Karpas-422 (cell line): Measurements from ENCODE around the gene ANKS1B. TPM values are rescaled to one million over a fixed set of nuclear protein-coding genes. Genes with fewer than 3 reads are reported as not detected.

Source experiments
- DNase-seq: peaks from one replicate; pipeline ENCODE4 v3.0.0-alpha.2; 2015
- H2AFZ ChIP-seq: fragments of 200-600 bp; sonication (generic); 2 replicates; pipeline ENCODE4 v1.6.1; 2014; ENCODE audit warnings: antibody characterized with exemption, low read length, mixed read lengths
- H3K27ac ChIP-seq: fragments of 200-600 bp; sonication (generic); 2 replicates; pipeline ENCODE4 v1.5.1; 2014; ENCODE audit warnings: mild to moderate bottlenecking, low read length, moderate library complexity
- H3K27me3 ChIP-seq: fragments of 200-600 bp; sonication (generic); 2 replicates; pipeline ENCODE4 v1.6.1; 2014; ENCODE audit warnings: low read length, mixed read lengths
- H3K36me3 ChIP-seq: fragments of 200-600 bp; sonication (generic); 2 replicates; pipeline ENCODE4 v1.6.1; 2014; ENCODE audit warnings: low read length, mixed read lengths; ENCODE audit not compliant: insufficient read depth
- H3K4me1 ChIP-seq: fragments of 200-600 bp; sonication (generic); 2 replicates; pipeline ENCODE4 v1.6.1; 2014; ENCODE audit warnings: mild to moderate bottlenecking, low read length, mixed read lengths
- H3K4me2 ChIP-seq: fragments of 200-600 bp; sonication (generic); 2 replicates; pipeline ENCODE4 v1.6.1; 2014; ENCODE audit warnings: low read length, low read depth, mild to moderate bottlenecking; ENCODE audit not compliant: poor library complexity, severe bottlenecking
- H3K4me3 ChIP-seq: fragments of 200-600 bp; sonication (generic); 2 replicates; pipeline ENCODE4 v1.5.1; 2014; ENCODE audit warnings: mild to moderate bottlenecking, antibody characterized with exemption, low read length, mixed read lengths
- H3K79me2 ChIP-seq: fragments of 200-600 bp; sonication (generic); 2 replicates; pipeline ENCODE4 v1.6.1; 2014; ENCODE audit warnings: mild to moderate bottlenecking, low read length, mixed read lengths
- H3K9ac ChIP-seq: fragments of 200-600 bp; sonication (generic); 2 replicates; pipeline ENCODE4 v1.6.0; 2014; ENCODE audit warnings: low read length
- H3K9me2 ChIP-seq: fragments of 200-600 bp; sonication (generic), shearing (Covaris generic); replicated peaks from 2 replicates; pipeline ENCODE4 v1.6.0; 2014; ENCODE audit warnings: mild to moderate bottlenecking, low read length, moderate library complexity; ENCODE audit not compliant: insufficient read depth
- H3K9me3 ChIP-seq: fragments of 300-700, 200-600 bp; sonication (generic); 2 replicates; pipeline ENCODE4 v1.6.1; 2014; ENCODE audit warnings: low read length, mixed read lengths
- H4K20me1 ChIP-seq: fragments of 200-600 bp; sonication (generic); 2 replicates; pipeline ENCODE4 v1.6.1; 2014; ENCODE audit warnings: mild to moderate bottlenecking, antibody characterized with exemption, low read length, low read depth; ENCODE audit not compliant: insufficient read depth
- total RNA-seq: library from RNA; depleted of rRNA; stranded (reverse); fragments of >200 nt; shearing (Covaris generic); gene quantifications from 2 replicates; pipeline ENCODE4 v1.2.3, GENCODE V29; 2014; ENCODE audit warnings: low replicate concordance

The ANKS1B gene
- total RNA-seq, 1 experiment from 2014 or later = 23.4 TPM

DNA sequence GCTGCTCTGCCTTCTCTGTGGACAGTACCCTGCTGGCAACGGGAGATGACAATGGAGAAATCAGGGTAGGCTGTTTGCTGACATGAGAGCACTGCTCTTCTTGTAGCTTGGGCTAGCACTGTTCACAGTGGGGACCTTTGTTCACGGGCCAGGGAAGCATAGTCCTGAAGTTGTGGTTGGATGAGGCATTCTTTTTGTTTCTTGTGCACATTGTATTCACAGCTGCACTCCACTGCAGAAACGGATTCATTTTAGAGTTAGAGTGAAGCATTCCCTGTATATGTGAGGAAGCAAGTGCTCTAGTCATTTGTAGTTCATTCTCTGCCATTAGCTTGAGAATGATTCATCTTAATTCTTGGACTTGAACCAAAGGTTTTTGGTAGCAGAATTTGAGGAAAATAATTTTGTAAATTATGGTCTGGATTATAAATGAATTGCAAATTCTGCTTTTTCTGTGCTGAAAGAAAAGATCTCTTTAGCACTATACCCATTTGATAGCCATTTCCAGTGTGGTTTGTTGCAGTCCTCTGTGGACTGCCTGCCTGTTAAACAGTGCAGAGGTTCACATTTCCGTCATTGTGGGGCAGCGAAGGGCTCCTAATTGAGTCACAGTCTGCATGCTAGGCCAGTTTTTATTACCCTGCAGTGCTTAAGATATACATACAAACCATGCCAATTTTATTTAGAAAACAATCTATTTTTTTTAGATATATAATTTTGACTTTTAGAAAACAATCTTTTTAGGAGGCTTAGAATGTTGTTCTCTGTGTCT, 1259.1 kb downstream of the ANKS1B start:
- Histone ChIP-seq H3K9me2 (no peaks in the 10 kb centered on the region), H3K4me3 (no peak overlapping the region), H4K20me1 (no peaks in the 10 kb centered on the region), H3K9ac (no peak overlapping the region), H3K4me2 (no peak overlapping the region), H2AFZ (no peak overlapping the region), H3K36me3 (peaks cover 24% of the 10 kb centered on the region; the same call in 1 of the 2 replicates), H3K27me3 (no peaks in the 10 kb centered on the region), H3K79me2 (no peaks in the 10 kb centered on the region), H3K4me1 (peaks cover 20% of the 10 kb centered on the region), H3K27ac (no peak overlapping the region), H3K9me3 (no peaks in the 10 kb centered on the region)
- DNase-seq = peak; percentile 64

- no peaks in the 10 kb centered on the region for H4K20me1 ChIP-seq
Measured at GRCh38 chr12:98724384-98725155, 1260.2 kb downstream of the ANKS1B start.

DNA sequence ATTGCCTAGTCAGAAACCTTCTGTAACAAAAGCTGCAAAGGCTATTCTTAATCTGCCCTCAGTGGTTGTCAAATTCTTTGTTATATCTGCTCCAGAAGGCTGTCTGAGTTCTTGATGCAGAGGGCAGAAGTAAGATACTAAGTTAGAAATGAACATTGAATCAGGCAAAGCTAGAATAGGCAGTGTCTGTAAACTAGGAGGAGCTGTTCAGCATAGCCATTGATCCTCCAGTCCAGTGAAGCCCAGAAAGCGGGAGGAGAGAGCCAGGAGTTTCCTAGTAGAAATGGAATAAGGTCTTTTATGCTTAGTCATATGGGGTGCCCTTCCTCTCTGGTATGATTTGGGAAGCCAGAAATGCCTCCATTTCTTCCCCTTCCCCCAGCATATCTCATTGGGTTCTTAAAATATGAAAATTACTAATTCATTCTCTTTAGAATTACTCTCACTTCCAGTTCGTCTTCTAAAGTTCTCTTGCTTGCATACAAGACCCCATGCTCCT, 1263.5 kb downstream of the ANKS1B start:
- Histone ChIP-seq H3K4me1 (peaks cover 28% of the 10 kb centered on the region), H3K9ac (no peak overlapping the region), H4K20me1 (no peaks in the 10 kb centered on the region), H3K4me3 (no peak overlapping the region), H3K4me2 (no peak overlapping the region), H3K9me3 (no peaks in the 10 kb centered on the region), H2AFZ (no peak overlapping the region), H3K9me2 (no peaks in the 10 kb centered on the region), H3K79me2 (no peaks in the 10 kb centered on the region), H3K36me3 (peaks cover 12% of the 10 kb centered on the region; the same call in 1 of the 2 replicates), H3K27ac (peak overlapping the region; percentile 9; the same call in 1 of the 2 replicates), H3K27me3 (no peaks in the 10 kb centered on the region)
- no peak for DNase-seq

More at GRCh38 chr12:98724384-98725155, 1260.2 kb downstream of the ANKS1B start:
- no peaks in the 10 kb centered on the region for H3K9me2 ChIP-seq
- H2AFZ ChIP-seq = no peak overlapping the region
- H3K36me3 ChIP-seq = peaks cover 24% of the 10 kb centered on the region; the same call in 1 of the 2 replicates
- no peak for DNase-seq
- no peak overlapping the region for H3K4me2 ChIP-seq
- no peak overlapping the region for H3K27ac ChIP-seq
- H3K4me3 ChIP-seq = no peak overlapping the region
- no peaks in the 10 kb centered on the region for H3K9me3 ChIP-seq
- H3K9ac ChIP-seq = no peak overlapping the region
- H3K79me2 ChIP-seq = no peaks in the 10 kb centered on the region
- H3K27me3 ChIP-seq = no peaks in the 10 kb centered on the region
- peaks cover 30% of the 10 kb centered on the region for H3K4me1 ChIP-seq

DNA sequence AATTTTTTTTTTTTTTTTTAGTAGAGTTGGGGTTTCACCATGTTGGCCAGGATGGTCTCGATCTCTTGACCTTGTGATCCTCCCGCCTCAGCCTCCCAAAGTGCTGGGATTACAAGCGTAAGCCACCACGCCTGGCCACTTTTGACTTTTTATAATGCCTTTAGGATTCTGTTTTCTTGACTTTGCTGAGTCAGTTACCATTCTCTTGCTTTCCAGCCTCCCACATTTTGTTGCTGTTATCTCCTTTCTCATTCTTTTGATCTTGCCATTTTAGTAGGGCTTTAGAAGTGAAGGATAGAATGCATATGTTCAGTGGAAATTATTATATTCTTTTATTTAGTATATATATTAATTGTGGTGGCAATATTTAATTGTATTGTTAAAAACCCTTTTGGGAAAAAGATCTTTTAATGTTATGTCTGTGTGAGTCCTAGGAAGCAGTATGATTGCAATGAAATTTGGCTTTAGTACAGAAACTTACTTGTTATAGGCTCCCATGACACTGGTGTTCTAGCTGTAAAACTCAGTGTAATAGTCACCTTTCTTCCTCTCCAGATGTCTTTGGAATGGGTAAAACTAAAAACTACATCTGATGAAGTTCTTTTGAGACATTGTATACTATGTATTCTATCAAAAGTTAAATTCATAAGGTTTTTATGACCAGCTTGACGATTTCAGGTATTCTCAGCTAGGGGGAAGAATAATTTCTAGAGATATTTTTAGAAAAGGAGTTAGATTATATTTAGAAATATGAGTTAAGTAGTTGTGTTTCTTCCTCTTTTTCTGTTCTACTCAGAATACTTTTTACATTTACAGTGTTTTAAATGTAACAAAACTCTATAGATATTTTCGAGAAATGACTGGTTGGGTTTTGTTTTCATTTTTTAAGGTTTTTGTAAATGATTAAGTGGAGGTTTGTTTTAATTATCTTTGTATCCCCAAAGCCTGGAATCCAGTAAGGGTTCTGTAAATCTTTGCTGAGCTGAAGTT, 1264.9 kb downstream of the ANKS1B start:
- no peaks in the 10 kb centered on the region for H3K9me2 ChIP-seq
- H4K20me1 ChIP-seq = no peaks in the 10 kb centered on the region
- no peaks in the 10 kb centered on the region for H3K27me3 ChIP-seq
- H3K4me1 ChIP-seq = peaks cover 30% of the 10 kb centered on the region
- peaks cover 3% of the 10 kb centered on the region; the same call in 1 of the 2 replicates for H3K36me3 ChIP-seq
- DNase-seq = peak; percentile 53
- no peak overlapping the region for H3K4me3 ChIP-seq
- no peak overlapping the region for H3K9ac ChIP-seq
- H3K9me3 ChIP-seq = no peaks in the 10 kb centered on the region
- H3K79me2 ChIP-seq = no peaks in the 10 kb centered on the region
- H3K4me2 ChIP-seq = peak overlapping the region; percentile 63
- no peak overlapping the region for H2AFZ ChIP-seq
- H3K27ac ChIP-seq = peak overlapping the region; percentile 67

- DNase-seq = no peak
- H2AFZ ChIP-seq = no peak overlapping the region
- H4K20me1 ChIP-seq = no peaks in the 10 kb centered on the region
- no peaks in the 10 kb centered on the region for H3K9me2 ChIP-seq
- H3K36me3 ChIP-seq = peaks cover 28% of the 10 kb centered on the region
- no peaks in the 10 kb centered on the region for H3K27me3 ChIP-seq
- no peak overlapping the region for H3K27ac ChIP-seq
- no peak overlapping the region for H3K4me2 ChIP-seq
- no peaks in the 10 kb centered on the region for H3K79me2 ChIP-seq
- H3K4me3 ChIP-seq = no peak overlapping the region
- no peaks in the 10 kb centered on the region for H3K9me3 ChIP-seq
- H3K4me1 ChIP-seq = peaks cover 16% of the 10 kb centered on the region
- H3K9ac ChIP-seq = no peak overlapping the region
Measured at GRCh38 chr12:98714426-98714825, 1270.3 kb downstream of the ANKS1B start.

DNA sequence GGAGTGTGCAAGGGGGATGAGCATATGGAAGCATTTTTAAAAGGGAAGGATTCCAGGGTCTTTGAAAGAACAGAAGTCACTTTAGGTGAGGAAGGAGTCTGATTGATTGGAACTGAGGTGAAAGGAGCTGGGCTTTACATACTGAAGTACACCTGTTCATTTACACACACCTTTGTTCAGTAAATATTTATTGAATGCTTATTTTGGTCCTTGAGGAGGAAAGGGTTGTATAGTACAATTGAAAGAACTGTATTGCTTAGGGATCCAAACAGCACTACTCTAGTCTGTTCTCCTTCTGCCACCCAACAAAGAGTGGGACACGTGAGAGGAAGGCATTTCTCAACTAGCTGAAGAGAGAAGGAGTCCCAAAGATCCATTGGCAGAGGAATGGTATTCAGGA, 1275.7 kb downstream of the ANKS1B start:
- Histone ChIP-seq H3K9ac (no peak overlapping the region), H3K9me2 (no peaks in the 10 kb centered on the region), H3K27me3 (no peaks in the 10 kb centered on the region), H2AFZ (no peak overlapping the region), H3K4me2 (no peak overlapping the region), H3K27ac (no peak overlapping the region), H3K4me3 (no peak overlapping the region), H3K36me3 (peaks cover 31% of the 10 kb centered on the region), H3K9me3 (no peaks in the 10 kb centered on the region), H3K79me2 (no peaks in the 10 kb centered on the region), H3K4me1 (peaks cover 10% of the 10 kb centered on the region), H4K20me1 (no peaks in the 10 kb centered on the region)
- DNase-seq = no peak

DNA sequence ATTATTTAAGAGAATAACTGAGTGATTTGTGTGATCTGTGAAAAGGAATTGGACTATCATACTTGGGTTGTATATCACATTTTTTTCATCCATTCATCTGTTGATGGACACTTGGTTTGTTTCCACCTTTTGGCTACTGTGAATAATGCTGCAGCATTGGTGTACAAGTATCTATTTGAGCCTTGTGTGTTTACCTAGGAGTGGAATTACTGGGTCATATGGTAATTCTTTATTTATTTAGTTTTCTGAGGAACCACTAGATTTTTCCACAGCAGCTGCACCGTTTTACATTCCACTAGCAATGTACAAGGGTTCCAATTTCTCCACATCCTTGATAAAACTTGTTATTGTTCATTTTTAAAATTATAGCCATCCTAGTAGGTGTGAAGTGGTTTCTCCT, 1283.6 kb downstream of the ANKS1B start:
- Histone ChIP-seq H3K4me3 (no peak overlapping the region), H3K4me2 (no peak overlapping the region), H3K27ac (no peak overlapping the region), H3K9ac (no peak overlapping the region), H3K79me2 (0 out of 2 replicates have a peak, but pooled peaks cover 9% of the 10 kb centered on the region), H2AFZ (no peak overlapping the region), H3K27me3 (no peaks in the 10 kb centered on the region), H3K9me2 (no peaks in the 10 kb centered on the region), H3K36me3 (peaks cover 23% of the 10 kb centered on the region; the same call in 1 of the 2 replicates), H3K9me3 (no peaks in the 10 kb centered on the region), H4K20me1 (no peaks in the 10 kb centered on the region), H3K4me1 (peaks cover 10% of the 10 kb centered on the region)
- DNase-seq = no peak
